Activated CD4-positive, alpha-beta memory T cell treated with anti-CD3 and anti-CD28 coated beads, Interleukin-2, amount 10 ng/mL, durations not matched to agents 7 days and 5 days (primary cell): Measurements from ENCODE around the gene ATP11C. TPM values are rescaled to one million over a fixed set of nuclear protein-coding genes. Genes with fewer than 3 reads are reported as not detected.
"Not testable (repeated sequence)": the region's sequence is repeated elsewhere in the genome, so short reads cannot be mapped to it uniquely, and the experiment has no call there.

ENCODE experiments used
- CTCF ChIA-PET: fragments of 350-600 bp; sonication (Branson Sonifier 250); formaldehyde crosslinking; loops from one replicate; lab custom pipeline; 2021; ENCODE audit warnings: antibody characterized with exemption, inconsistent platforms; lab: Charles Lee
- POLR2A ChIA-PET: fragments of 350-600 bp; sonication (Branson Sonifier 250); formaldehyde crosslinking; loops from one replicate; lab custom pipeline; 2021; ENCODE audit warnings: antibody characterized with exemption; lab: Charles Lee
- DNase-seq: peaks from one replicate; pipeline ENCODE4 v3.0.0-alpha.2; 2020
- H3K27ac Mint-ChIP-seq: one replicate; pipeline ENCODE4 v1.8.0; 2021; ENCODE audit warnings: mild to moderate bottlenecking, mixed read lengths
- H3K27me3 Mint-ChIP-seq: one replicate; pipeline ENCODE4 v1.8.0; 2021; ENCODE audit warnings: mixed read lengths
- H3K36me3 Mint-ChIP-seq: one replicate; pipeline ENCODE4 v1.8.0; 2021; ENCODE audit warnings: low read depth, mixed read lengths
- H3K4me1 Mint-ChIP-seq: one replicate; pipeline ENCODE4 v1.8.0; 2021; ENCODE audit warnings: mixed read lengths
- H3K4me3 Mint-ChIP-seq: one replicate; pipeline ENCODE4 v1.8.0; 2021; ENCODE audit warnings: mild to moderate bottlenecking, mixed read lengths
- H3K9me3 Mint-ChIP-seq: one replicate; pipeline ENCODE4 v1.8.0; 2021; ENCODE audit warnings: mixed read lengths
- total RNA-seq, 2 experiments: library from RNA; stranded (reverse); gene quantifications; one replicate each; pipeline ENCODE4 v1.2.3, GENCODE V29; 2021

The ATP11C gene
- total RNA-seq, 2 experiments from 2014 or later, result 11.3 to 12.3 TPM

DNA sequence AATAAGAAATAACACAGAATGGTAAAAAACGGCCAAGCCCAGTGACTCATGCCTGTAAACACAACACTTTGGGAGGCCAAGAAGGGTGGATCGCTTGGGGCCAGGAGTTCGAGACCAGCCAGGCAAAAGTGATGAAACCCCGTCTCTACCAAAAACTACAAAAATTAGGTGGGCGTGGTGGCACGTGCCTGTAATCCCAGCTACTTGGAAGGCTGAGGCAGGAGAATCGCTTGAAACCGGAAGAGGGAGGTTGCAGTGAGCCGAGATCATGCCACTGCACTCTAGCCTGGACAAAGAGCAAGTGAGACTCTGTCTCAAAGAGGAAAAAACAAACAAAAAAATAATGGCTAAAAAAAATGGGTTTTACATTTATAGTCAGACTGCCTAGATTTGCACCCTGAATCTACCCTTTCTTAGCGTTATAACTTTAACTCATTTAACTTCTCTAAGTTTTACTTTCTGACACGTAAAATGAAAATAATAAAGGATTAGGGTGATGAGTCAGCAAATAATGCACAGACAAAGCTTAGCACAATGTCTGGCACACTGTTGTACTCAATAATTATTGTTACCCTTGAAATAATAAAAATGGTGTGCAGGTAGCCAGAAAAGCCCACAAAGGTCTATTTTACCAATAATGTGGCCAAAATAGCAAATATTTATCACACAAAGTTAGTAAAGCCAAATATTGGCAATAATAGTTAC lies 55.0 kb downstream of the ATP11C start:
- DNase-seq, result no peak
- Mint-ChIP-seq H3K36me3 (no peaks in the 10 kb centered on the region), H3K4me3 (no peak overlapping the region), H3K27ac (no peak overlapping the region), H3K27me3 (no peaks in the 10 kb centered on the region), H3K9me3 (no peaks in the 10 kb centered on the region), H3K4me1 (no peaks in the 10 kb centered on the region)
- ChIA-PET POLR2A (no interaction called here), CTCF (no interaction called here)

GRCh38 chrX:139875841-139876240 lies 57.0 kb downstream of the ATP11C start:
- H3K27me3 Mint-ChIP-seq, result no peaks in the 10 kb centered on the region
- no peak overlapping the region for H3K27ac Mint-ChIP-seq
- no peak for DNase-seq
- POLR2A ChIA-PET, result no interaction called here
- H3K4me1 Mint-ChIP-seq, result no peaks in the 10 kb centered on the region
- no peaks in the 10 kb centered on the region for H3K36me3 Mint-ChIP-seq
- no peak overlapping the region for H3K4me3 Mint-ChIP-seq
- no peaks in the 10 kb centered on the region for H3K9me3 Mint-ChIP-seq
- CTCF ChIA-PET, result no interaction called here

DNA sequence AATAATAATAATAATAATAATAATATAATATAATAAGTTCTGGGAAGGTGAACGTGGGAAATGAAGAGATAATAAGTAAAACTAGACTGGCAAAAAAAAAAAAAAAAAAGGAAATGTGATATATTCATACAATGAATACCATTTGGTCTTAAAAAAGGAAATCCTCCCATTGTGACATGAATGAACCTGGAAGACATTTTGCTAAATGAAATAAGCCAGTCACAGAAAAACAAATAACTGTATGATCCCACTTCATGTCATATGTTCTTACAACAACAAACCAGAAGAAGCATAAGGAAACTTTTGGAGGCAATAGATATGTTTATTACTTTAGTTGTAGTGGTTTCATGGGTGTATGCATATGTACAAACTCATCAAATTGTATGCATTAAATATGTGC lies 63.1 kb downstream of the ATP11C start:
- no peak for DNase-seq
- no peaks in the 10 kb centered on the region for H3K27me3 Mint-ChIP-seq
- no peak overlapping the region for H3K4me3 Mint-ChIP-seq
- H3K36me3 Mint-ChIP-seq, result peaks cover 3% of the 10 kb centered on the region
- H3K9me3 Mint-ChIP-seq, result no peaks in the 10 kb centered on the region
- no peak overlapping the region for H3K27ac Mint-ChIP-seq
- ChIA-PET POLR2A (no interaction called here), CTCF (no interaction called here)
- H3K4me1 Mint-ChIP-seq, result no peaks in the 10 kb centered on the region

- H3K9me3 Mint-ChIP-seq, result no peaks in the 10 kb centered on the region
- no peak overlapping the region for H3K4me3 Mint-ChIP-seq
- POLR2A ChIA-PET, result no interaction called here
- H3K27me3 Mint-ChIP-seq, result no peaks in the 10 kb centered on the region
- no peaks in the 10 kb centered on the region for H3K4me1 Mint-ChIP-seq
- H3K27ac Mint-ChIP-seq, result no peak overlapping the region
- CTCF ChIA-PET, result no interaction called here
- DNase-seq, result no peak
- H3K36me3 Mint-ChIP-seq, result peaks cover 3% of the 10 kb centered on the region
Measured at GRCh38 chrX:139864640-139865039, 68.2 kb downstream of the ATP11C start.

DNA sequence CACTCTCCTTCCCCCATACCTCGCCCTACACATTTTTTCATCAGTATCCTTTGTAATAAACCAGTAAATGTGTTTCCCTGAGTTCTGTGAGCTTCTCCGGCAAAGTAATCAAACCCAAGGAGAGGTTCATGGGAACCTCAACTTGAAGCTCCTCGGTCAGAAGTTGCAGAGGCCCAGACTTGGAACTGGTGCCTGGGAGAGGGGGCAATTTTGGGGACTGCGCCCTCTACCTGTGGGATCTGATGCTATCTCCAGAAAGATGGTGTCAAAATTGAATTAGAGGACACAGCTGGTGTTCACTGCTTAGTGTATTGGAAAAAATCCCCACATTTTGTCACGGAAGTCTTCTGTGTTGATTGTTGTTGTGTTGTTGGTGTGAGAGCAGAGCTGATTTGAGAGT lies 70.6 kb downstream of the ATP11C start:
- Mint-ChIP-seq H3K4me3 (no peak overlapping the region), H3K4me1 (no peaks in the 10 kb centered on the region), H3K27me3 (no peaks in the 10 kb centered on the region), H3K27ac (no peak overlapping the region), H3K36me3 (no peaks in the 10 kb centered on the region), H3K9me3 (no peaks in the 10 kb centered on the region)
- no peak for DNase-seq
- CTCF ChIA-PET, result no interaction called here
- POLR2A ChIA-PET, result no interaction called here

GRCh38 chrX:139856826-139857225 lies 76.0 kb downstream of the ATP11C start:
- DNase-seq, H3K27ac Mint-ChIP-seq, H3K4me3 Mint-ChIP-seq, H3K9me3 Mint-ChIP-seq, CTCF ChIA-PET, H3K4me1 Mint-ChIP-seq, H3K36me3 Mint-ChIP-seq, POLR2A ChIA-PET, H3K27me3 Mint-ChIP-seq: not testable (repeated sequence)

- Mint-ChIP-seq H3K9me3 (no peaks in the 10 kb centered on the region), H3K36me3 (no peaks in the 10 kb centered on the region), H3K27ac (no peak overlapping the region), H3K4me3 (no peak overlapping the region), H3K4me1 (no peaks in the 10 kb centered on the region), H3K27me3 (no peaks in the 10 kb centered on the region)
- no peak for DNase-seq
- CTCF ChIA-PET, result no interaction called here
- POLR2A ChIA-PET, result no interaction called here
Measured at GRCh38 chrX:139851730-139852129, 81.1 kb downstream of the ATP11C start.

DNA sequence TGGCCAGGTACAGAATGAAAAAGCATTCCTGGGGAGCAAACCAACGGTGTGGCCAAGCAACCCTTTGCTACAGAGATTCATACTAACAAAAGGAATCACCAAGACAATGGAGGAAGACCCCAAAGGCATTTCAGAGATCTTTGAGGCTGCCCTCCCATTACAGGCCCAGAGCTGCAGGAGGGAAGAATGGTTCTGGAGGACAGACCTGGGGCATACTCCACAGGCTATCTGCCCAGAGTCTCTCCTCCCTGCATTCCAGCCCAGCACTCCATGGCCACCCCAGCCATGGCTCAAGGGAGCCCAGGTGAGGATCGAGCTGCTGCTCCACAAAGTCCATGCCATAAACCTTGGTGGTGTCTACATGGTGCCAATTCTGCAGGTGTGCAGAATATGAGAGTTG lies 81.9 kb downstream of the ATP11C start:
- no peaks in the 10 kb centered on the region for H3K9me3 Mint-ChIP-seq
- H3K27me3 Mint-ChIP-seq, result no peaks in the 10 kb centered on the region
- CTCF ChIA-PET, result no interaction called here
- H3K27ac Mint-ChIP-seq, result no peak overlapping the region
- no peak overlapping the region for H3K4me3 Mint-ChIP-seq
- H3K4me1 Mint-ChIP-seq, result no peaks in the 10 kb centered on the region
- no peak for DNase-seq
- POLR2A ChIA-PET, result no interaction called here
- H3K36me3 Mint-ChIP-seq, result no peaks in the 10 kb centered on the region

DNA sequence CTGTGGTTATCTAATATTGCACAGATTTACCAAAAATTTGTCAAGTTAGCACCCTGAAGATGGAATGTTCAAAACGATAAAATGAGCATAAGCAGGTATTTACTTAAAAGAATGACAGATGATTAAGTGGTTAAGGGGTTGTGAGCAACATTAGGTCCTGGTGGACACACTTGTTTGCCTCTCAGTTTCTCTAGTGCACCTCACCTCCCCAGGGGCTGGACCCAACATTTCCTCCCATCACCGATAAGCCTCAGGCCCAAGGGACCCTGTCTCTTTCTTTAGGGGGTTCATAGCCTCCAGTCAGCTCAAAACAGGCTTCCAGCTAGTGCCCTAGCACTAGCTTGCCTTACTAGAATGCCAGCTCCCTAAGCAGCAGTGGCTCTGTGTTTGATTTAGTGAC lies 88.0 kb downstream of the ATP11C start:
- Mint-ChIP-seq H3K27me3 (no peaks in the 10 kb centered on the region), H3K4me3 (no peak overlapping the region), H3K9me3 (no peaks in the 10 kb centered on the region), H3K36me3 (no peaks in the 10 kb centered on the region), H3K27ac (no peak overlapping the region), H3K4me1 (no peaks in the 10 kb centered on the region)
- ChIA-PET POLR2A (no interaction called here), CTCF (no interaction called here)
- DNase-seq, result no peak

DNA sequence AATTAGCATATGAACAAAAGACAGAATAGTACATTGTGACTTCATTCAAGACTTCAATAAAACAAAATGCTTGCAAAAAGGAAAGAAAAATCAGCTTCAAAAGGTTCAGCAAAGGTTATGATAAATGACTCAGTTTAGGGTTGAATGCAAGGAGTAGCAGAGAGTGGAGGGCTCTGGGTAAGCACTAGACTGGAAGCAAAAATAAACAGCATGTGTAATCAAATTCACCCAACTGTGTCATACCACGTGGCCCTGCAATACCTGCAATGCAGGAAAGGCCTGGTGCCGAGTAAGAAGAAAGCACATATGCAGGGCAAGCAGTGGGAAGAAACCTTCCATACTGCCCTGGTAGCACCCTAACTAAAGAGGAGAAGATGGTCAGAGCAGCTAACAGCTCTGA lies 88.7 kb downstream of the ATP11C start:
- H3K4me1 Mint-ChIP-seq, result no peaks in the 10 kb centered on the region
- H3K4me3 Mint-ChIP-seq, result no peak overlapping the region
- H3K27ac Mint-ChIP-seq, result no peak overlapping the region
- CTCF ChIA-PET, result no interaction called here
- DNase-seq, result no peak
- H3K9me3 Mint-ChIP-seq, result no peaks in the 10 kb centered on the region
- no peaks in the 10 kb centered on the region for H3K27me3 Mint-ChIP-seq
- H3K36me3 Mint-ChIP-seq, result no peaks in the 10 kb centered on the region
- POLR2A ChIA-PET, result no interaction called here

DNA sequence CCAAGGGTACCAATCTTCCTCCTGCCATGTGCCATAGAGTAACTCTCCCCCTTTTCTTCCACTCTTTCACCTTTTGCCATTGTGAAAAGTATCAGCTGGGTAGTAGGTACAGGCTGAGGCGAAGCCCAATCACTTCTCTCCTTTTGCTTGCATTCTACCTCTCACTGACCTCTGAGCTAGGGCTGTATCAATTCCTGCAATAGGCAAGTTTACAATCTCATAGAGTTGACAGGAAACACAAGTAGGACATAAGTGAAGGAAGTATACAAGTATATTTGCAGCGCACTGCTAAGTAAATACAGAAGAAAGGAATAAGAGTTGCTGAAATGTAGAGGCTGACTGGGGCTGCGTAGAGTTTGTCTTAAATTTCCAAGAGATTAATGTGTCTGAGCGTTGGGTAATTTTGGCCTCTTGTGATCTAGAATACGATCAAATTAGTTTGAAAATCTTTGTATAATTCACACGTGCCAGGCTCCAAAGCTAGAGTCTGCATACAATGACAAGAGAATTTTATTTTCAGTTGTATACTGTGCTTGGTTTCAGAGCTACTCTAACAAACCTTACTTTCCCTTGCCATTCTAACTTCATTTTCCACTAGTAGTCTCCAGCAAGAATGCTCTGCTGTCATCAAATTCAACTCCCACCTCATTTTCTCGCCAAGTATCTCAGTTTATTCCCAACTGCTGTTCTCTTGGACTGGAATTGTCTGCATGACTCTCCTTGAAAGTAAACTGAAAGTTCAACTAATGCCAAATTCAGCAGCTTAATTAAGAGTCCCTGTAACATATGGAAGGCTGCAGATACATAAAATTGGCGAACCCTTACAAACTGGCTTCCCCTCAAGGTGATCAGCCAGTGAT lies 90.3 kb downstream of the ATP11C start:
- POLR2A ChIA-PET, result no interaction called here
- CTCF ChIA-PET, result no interaction called here
- no peak for DNase-seq
- no peaks in the 10 kb centered on the region for H3K9me3 Mint-ChIP-seq
- H3K4me1 Mint-ChIP-seq, result no peaks in the 10 kb centered on the region
- no peaks in the 10 kb centered on the region for H3K36me3 Mint-ChIP-seq
- H3K27ac Mint-ChIP-seq, result no peak overlapping the region
- H3K27me3 Mint-ChIP-seq, result no peaks in the 10 kb centered on the region
- no peak overlapping the region for H3K4me3 Mint-ChIP-seq

- H3K27me3 Mint-ChIP-seq, H3K36me3 Mint-ChIP-seq, H3K4me3 Mint-ChIP-seq, DNase-seq, H3K9me3 Mint-ChIP-seq, POLR2A ChIA-PET, H3K4me1 Mint-ChIP-seq, H3K27ac Mint-ChIP-seq, CTCF ChIA-PET: not testable (repeated sequence)
Measured at GRCh38 chrX:139836335-139836734, 96.5 kb downstream of the ATP11C start.

DNA sequence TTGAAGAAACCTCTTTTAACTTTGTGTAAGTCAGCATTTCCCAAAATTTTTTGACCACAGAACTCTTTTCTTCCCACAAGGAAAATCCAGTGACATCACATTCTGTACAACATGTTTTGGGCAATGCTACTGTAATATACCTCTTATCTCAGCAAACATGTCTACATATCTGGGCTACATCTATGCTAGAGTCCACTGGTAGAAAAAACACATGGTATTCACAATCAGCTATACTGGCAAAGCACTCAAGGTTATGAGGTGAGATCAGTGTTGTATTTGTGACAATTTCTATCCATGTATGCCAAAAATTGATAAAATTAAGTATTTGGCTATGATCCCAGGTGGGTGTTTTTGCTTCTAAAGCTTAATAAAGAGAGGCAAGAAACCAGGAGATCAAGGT lies 98.0 kb downstream of the ATP11C start:
- Mint-ChIP-seq H3K4me1 (peaks cover 9% of the 10 kb centered on the region), H3K36me3 (no peaks in the 10 kb centered on the region), H3K27ac (no peak overlapping the region), H3K27me3 (no peaks in the 10 kb centered on the region), H3K9me3 (no peaks in the 10 kb centered on the region), H3K4me3 (no peak overlapping the region)
- no peak for DNase-seq
- POLR2A ChIA-PET, result no interaction called here
- CTCF ChIA-PET, result no interaction called here
